ENCODE results near the gene RAB6C. TPM values are rescaled to one million over a fixed set of nuclear protein-coding genes. Genes with fewer than 3 reads are reported as not detected.

RAB6C gene
- total RNA-seq (2022; extraction: Qiagen RNA extraction; ENCODE audit: low read depth) = not detected in 5 replicates

GRCh38 chr2:129979629-129980155 is at the start of gene RAB6C:
Gene RAB6C, plus strand, starts transcription at chr2:129979666. Its CDS starts 450 bp downstream, at chr2:129980116.

Other genes with a start within 250 kb of the RAB6C start
- 0.03 TPM in 1 of 5 replicates, not detected in the others for gene POTEF, start 149.6 kb downstream of the RAB6C start, total RNA-seq (2022; extraction: Qiagen RNA extraction; ENCODE audit: low read depth)
- 5.4 to 7.8 TPM (median 6.5 TPM) in 5 replicates for gene CCDC74B, start 165.4 kb downstream of the RAB6C start, total RNA-seq (2022; extraction: Qiagen RNA extraction; ENCODE audit: low read depth)
- gene SMPD4, start 201.9 kb downstream of the RAB6C start, total RNA-seq (2022; extraction: Qiagen RNA extraction; ENCODE audit: low read depth) = 60.5 to 80.8 TPM (median 77.9 TPM) in 5 replicates
- 267 to 463 TPM (median 389 TPM) in 5 replicates for gene MZT2B, start 202.6 kb downstream of the RAB6C start, total RNA-seq (2022; extraction: Qiagen RNA extraction; ENCODE audit: low read depth)
- not detected in 5 replicates for gene TUBA3E, start 218.8 kb downstream of the RAB6C start, total RNA-seq (2022; extraction: Qiagen RNA extraction; ENCODE audit: low read depth)

All from A549 treated with RU486 at 1 μM for 4 hours (cell line).